NCI-H345 treated with DMSO at 0.1 percent for 48 hours (cell line): ENCODE data around the gene PRDM8.

Experiments
- DNase-seq: peaks from one replicate; lab custom pipeline; 2025; ENCODE audit not compliant: unreplicated experiment; lab: John Stamatoyannopoulos, UW

PRDM8 gene

DNA sequence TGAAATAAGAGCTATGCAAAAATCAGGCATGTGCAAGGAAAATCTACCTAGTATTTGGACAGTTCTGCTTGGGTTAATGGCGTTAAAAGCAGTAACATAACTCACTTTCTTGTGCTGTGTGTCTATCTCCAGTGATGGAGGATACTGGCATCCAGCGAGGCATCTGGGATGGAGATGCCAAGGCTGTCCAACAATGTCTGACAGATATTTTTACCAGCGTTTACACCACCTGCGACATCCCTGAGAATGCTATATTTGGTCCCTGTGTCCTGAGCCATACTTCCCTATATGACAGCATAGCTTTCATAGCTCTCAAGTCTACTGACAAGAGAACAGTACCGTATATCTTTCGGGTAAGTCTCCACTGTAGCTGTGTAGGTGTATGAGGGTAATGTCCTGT, 2.6 kb downstream of the PRDM8 start:
- DNase-seq, result no peak

GRCh38 chr4:80201252-80202151, 4.2 kb downstream of the PRDM8 start:
- DNase-seq, result no peak

DNA sequence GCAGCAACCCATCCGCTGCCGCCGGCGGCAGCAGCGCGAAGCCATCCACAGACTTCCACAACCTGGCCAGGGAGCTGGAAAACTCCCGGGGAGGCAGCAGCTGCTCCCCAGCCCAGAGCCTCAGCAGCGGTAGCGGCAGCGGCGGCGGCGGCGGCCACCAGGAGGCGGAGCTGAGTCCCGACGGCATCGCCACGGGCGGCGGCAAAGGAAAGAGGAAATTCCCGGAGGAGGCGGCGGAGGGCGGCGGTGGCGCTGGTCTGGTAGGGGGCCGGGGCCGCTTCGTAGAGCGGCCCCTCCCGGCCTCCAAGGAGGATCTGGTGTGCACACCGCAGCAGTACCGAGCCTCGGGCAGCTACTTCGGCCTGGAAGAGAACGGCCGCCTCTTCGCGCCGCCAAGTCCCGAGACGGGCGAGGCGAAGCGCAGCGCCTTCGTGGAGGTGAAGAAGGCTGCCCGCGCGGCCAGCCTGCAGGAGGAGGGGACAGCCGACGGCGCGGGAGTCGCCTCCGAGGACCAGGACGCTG, 4.9 kb downstream of the PRDM8 start:
- no peak for DNase-seq

- no peak for DNase-seq
These were observed 5.6 kb downstream of the PRDM8 start for GRCh38 chr4:80202741-80203553.

DNA sequence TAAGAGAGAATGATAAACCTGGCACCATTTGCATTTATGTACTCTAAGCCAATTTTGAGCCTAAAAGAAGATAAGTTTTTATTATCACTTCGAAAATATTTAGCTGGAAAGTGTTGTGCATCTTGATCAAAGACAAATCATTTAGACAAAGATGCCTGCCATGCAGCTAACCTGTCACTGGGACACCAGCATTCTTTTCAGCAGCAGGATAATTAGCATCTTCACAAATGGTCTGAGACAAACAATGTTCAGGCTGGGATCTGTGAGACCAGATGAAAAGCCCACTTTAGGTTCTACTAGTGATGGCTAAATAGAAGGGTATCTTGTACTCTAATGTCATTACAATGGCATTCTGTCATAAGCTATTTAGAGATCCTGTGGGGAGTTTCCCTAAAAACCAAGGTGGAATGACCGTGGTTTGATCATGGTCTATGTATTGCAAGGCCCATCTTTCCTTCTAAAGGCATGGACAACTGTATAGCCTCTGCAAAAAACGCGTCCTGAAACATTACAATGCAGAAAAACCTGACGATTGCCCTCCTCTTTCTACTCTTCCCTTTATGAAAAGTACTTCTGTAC, 7.2 kb downstream of the PRDM8 start:
- DNase-seq, result no peak

GRCh38 chr4:80206111-80206510, 8.8 kb downstream of the PRDM8 start:
- no peak for DNase-seq

GRCh38 chr4:80206521-80207171, 9.3 kb downstream of the PRDM8 start:
- DNase-seq, result no peak

- no peak for DNase-seq
These were observed 9.9 kb downstream of the PRDM8 start for GRCh38 chr4:80207172-80207583.

DNA sequence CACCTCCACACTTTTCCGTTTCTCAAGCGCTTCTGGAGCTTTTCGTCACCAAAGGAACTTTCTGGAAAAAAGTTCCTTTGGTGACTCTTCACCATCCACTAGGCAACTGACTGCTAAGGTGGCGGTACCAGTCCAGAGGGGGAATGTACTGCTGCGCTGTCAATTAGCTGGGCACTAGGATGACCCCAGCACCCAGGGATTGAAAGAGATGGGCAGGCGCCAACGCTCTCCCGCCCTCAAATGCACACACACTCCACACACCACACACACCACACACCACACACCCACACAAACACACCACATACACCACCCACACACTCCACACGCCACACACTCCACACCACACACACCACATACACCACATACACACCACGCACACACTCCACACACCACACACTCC, 10.4 kb downstream of the PRDM8 start:
- no peak for DNase-seq

GRCh38 chr4:80208610-80209339, 11.5 kb downstream of the PRDM8 start:
- DNase-seq, result no peak

- DNase-seq, result no peak
These were observed 12.0 kb downstream of the PRDM8 start for GRCh38 chr4:80209340-80209701.

DNA sequence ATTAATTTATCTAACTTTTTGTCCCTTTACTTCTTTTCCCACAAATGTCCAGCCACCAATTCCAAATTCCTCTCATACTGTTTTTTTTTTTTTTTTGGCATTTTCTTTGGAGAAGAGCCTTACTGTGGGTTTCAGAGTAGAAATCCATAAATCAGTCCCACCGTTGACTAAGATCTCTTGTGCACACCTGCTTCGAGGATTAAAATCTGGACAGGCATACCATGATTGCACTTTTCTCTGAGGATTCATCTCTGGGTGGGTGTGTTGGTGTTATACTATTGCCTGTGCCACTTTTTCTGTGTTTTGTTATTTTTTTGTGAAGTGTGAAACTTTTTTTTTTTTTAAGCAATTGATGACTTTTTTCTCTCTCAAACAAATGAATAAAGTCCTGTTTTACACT, 13.2 kb downstream of the PRDM8 start:
- no peak for DNase-seq

DNA sequence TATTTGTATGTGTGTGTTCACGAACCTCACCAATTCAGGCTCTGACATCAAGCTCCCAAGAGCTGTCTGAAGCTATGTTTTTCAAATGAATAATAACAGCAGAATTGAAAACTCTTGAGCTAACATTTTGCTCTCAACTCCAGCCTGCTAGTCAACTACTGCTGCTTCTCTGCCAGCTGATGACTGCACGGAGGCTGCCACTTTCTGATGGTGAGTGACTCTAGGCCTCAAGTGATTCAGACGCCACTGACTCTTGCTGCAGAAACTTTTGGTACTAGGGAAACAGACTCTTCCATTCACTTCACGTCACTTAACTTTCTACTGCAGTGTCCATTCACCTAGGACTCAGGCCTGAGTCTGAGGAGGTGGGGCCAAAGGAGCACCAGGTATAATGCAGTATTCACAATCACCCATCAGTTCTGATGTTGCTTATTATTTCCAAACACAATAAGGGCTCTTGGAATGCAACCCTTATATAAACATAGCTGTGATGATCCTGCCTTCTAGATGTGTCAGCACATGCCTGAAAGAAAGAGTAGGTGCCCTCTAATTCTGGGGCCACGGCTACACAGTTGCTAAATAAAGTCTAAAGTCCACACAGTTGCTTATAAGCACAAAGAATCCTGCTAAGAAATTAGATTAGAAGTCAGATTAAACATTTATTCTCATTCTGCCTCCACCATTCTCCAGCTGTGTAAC, 16.0 kb downstream of the PRDM8 start:
- no peak for DNase-seq

GRCh38 chr4:80215449-80216052, 18.2 kb downstream of the PRDM8 start:
- peak; percentile 37 for DNase-seq

DNA sequence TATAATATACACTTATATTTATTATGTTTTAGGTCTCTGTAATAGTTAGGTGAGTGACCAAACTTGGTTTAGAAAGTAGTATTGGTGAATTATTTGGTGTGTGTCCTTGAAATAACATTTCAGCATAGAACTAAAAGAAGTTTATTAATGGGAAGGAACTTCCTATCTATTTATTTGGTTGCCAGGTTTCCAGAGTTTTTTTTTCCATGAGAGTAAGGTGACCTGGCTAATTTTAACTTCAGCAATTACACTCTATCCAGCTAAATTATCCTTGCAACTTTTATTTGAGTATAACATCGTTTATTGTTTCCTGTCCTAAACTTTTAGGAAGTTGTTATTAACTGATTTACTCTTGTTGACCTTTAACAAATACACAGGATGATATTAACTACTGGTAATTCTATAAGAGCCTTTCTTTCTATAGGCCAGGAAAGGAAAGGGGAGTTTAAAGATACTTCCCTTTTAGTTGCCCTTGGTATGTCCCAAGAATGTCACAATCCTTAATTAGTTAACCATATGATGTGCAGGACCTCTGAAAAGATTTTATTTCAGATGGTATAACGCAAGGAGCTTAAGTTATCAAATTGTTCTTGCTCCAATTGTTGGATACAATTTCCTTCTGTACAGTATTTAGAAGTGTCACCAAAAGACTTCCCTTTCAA, 18.9 kb downstream of the PRDM8 start:
- no peak for DNase-seq

DNA sequence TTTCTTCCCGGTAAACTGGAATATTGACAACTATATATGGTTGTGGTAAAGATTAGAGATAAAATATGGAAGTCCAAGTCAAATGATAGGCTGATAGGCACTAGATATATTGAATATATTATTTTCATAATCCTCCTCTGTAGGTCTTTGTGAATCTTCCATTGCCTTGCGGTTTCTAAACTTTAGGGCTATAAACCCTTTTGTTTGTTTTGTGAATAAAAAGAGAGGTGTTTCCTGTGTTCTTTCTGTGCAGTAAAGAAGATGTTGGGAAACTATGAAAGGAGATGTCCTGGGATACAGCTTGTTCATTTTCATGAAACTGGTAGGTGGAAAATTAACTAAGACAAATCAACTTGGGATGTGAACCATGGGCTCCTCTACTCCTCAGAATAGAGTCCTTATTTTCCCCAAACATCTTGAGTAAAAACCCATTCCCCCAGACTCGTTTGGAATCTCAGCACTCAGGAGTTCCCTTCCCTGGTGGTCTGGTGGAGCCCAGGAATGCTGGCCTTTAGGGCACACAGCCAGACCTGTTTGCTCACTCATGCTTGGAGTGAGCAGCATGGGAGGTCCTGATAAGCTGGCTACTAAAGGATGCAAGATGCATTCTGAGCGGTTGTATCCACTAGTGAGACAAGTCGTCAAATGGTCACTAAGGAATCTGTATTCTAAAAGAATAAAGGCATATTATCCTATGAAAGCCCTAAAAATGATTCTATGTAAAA, 22.2 kb downstream of the PRDM8 start:
- DNase-seq, result no peak

GRCh38 chr4:80220711-80221110, 23.4 kb downstream of the PRDM8 start:
- DNase-seq, result no peak

DNA sequence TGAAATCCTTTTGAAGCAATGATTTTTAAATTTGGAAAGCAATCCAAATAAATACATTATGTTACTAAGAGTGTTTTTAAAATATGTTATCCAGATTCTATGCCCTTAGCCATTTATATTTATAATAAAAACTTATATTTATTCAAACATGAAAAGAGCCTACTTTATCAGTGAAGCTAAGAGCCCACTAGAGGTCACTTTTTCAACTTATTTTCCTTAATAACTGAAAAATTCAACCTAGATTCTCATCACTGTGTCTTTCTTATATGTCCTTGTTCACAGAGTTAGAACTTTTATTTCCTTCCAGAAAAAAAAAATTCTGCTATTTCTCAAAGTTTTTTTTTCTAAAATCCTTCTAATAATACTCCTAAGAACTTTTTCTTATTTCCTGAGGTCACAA, 23.9 kb downstream of the PRDM8 start:
- DNase-seq, result no peak
